ENCODE results near the gene TBX6.

TBX6 gene

GRCh38 chr16:30084096-30084815 is 7.5 kb downstream of the TBX6 start:
- TF ChIP-seq CTCF (IDR thresholded peaks at IDR 0.05), result no peak
- no peak overlapping the region for H3K4me3 ChIP-seq (ENCODE audit: low read depth, low read length)
- H3K9ac ChIP-seq, result no peak overlapping the region
- H3K4me1 ChIP-seq, result no peaks in the 10 kb centered on the region
- H3K79me2 ChIP-seq, result peaks cover 2% of the 10 kb centered on the region
- H3K4me2 ChIP-seq (ENCODE audit: low read length), result no peak overlapping the region
- no peak overlapping the region for H3K27ac ChIP-seq
- H3K36me3 ChIP-seq (ENCODE audit: control insufficient read depth, insufficient read depth, low read length), result no peaks in the 10 kb centered on the region
- no peaks in the 10 kb centered on the region for H3K9me3 ChIP-seq (ENCODE audit: control insufficient read depth, low read length)
- H2AFZ ChIP-seq, result no peak overlapping the region
- no peaks in the 10 kb centered on the region for H3K27me3 ChIP-seq (ENCODE audit: control insufficient read depth, insufficient read depth, low read length)

- Histone ChIP-seq H3K4me2 (ENCODE audit: low read length) (no peak overlapping the region), H2AFZ (no peak overlapping the region), H3K4me1 (no peaks in the 10 kb centered on the region), H3K4me3 (ENCODE audit: low read depth, low read length) (no peak overlapping the region), H3K9me3 (ENCODE audit: control insufficient read depth, low read length) (no peaks in the 10 kb centered on the region), H3K36me3 (ENCODE audit: control insufficient read depth, insufficient read depth, low read length) (no peaks in the 10 kb centered on the region), H3K27ac (no peak overlapping the region), H3K27me3 (ENCODE audit: control insufficient read depth, insufficient read depth, low read length) (no peaks in the 10 kb centered on the region), H3K9ac (no peak overlapping the region), H3K79me2 (peaks cover 2% of the 10 kb centered on the region)
- TF ChIP-seq CTCF (IDR thresholded peaks at IDR 0.05), result no peak
Observed at GRCh38 chr16:30083216-30084055, 8.3 kb downstream of the TBX6 start.

GRCh38 chr16:30082545-30083090 is 9.1 kb downstream of the TBX6 start:
- H3K27ac ChIP-seq, result no peak overlapping the region
- H3K36me3 ChIP-seq (ENCODE audit: control insufficient read depth, insufficient read depth, low read length), result no peaks in the 10 kb centered on the region
- H3K4me1 ChIP-seq, result no peaks in the 10 kb centered on the region

GRCh38 chr16:30079480-30079879 is 12.2 kb downstream of the TBX6 start:
- Histone ChIP-seq H3K79me2 (peaks cover 31% of the 10 kb centered on the region), H3K4me3 (ENCODE audit: low read depth, low read length) (no peak overlapping the region), H2AFZ (no peak overlapping the region), H3K9ac (no peak overlapping the region), H3K27ac (no peak overlapping the region), H3K27me3 (ENCODE audit: control insufficient read depth, insufficient read depth, low read length) (no peaks in the 10 kb centered on the region), H3K9me3 (ENCODE audit: control insufficient read depth, low read length) (no peaks in the 10 kb centered on the region), H3K4me2 (ENCODE audit: low read length) (no peak overlapping the region), H3K4me1 (peaks cover 6% of the 10 kb centered on the region), H3K36me3 (ENCODE audit: control insufficient read depth, insufficient read depth, low read length) (no peaks in the 10 kb centered on the region)
- no peak for TF ChIP-seq CTCF (IDR thresholded peaks at IDR 0.05)

More at GRCh38 chr16:30082545-30083090, 9.1 kb downstream of the TBX6 start:
- Histone ChIP-seq H3K79me2 (peaks cover 5% of the 10 kb centered on the region), H3K4me2 (ENCODE audit: low read length) (no peak overlapping the region), H3K27me3 (ENCODE audit: control insufficient read depth, insufficient read depth, low read length) (no peaks in the 10 kb centered on the region), H3K9ac (no peak overlapping the region), H3K9me3 (ENCODE audit: control insufficient read depth, low read length) (no peaks in the 10 kb centered on the region), H2AFZ (no peak overlapping the region), H3K4me3 (ENCODE audit: low read depth, low read length) (no peak overlapping the region)
- TF ChIP-seq CTCF (IDR thresholded peaks at IDR 0.05), result no peak
